Chondrocyte (in vitro differentiated cells): ENCODE measurements around the gene MAST2. TPM values are rescaled to one million over a fixed set of nuclear protein-coding genes. Genes with fewer than 3 reads are reported as not detected.
"Not testable (repeated sequence)": the region's sequence is repeated elsewhere in the genome, so short reads cannot be mapped to it uniquely, and the experiment has no call there.

Experiments
- DNase-seq: peaks from one replicate; pipeline ENCODE4 v3.0.0; 2021; ENCODE audit warnings: mixed read lengths, low spot score
- H3K27ac Mint-ChIP-seq: one replicate; pipeline ENCODE4 v1.8.0; 2021; ENCODE audit warnings: mild to moderate bottlenecking, moderate library complexity, mixed read lengths; ENCODE audit not compliant: unreplicated experiment
- H3K27me3 Mint-ChIP-seq: 2 replicates; pipeline ENCODE4 v1.8.0; 2021; ENCODE audit warnings: low read depth, mixed read lengths
- H3K36me3 Mint-ChIP-seq: 2 replicates; pipeline ENCODE4 v1.8.0; 2021; ENCODE audit warnings: low read depth, mixed read lengths
- H3K4me1 Mint-ChIP-seq: 2 replicates; pipeline ENCODE4 v1.8.0; 2021; ENCODE audit warnings: low read depth, mild to moderate bottlenecking, mixed read lengths
- H3K4me3 Mint-ChIP-seq: one replicate; pipeline ENCODE4 v1.8.0; 2021; ENCODE audit warnings: mild to moderate bottlenecking, moderate library complexity, mixed read lengths; ENCODE audit not compliant: unreplicated experiment
- H3K9me3 Mint-ChIP-seq: 2 replicates; pipeline ENCODE4 v1.8.0; 2021; ENCODE audit warnings: low read depth, mixed read lengths
- total RNA-seq: library from RNA; stranded (reverse); gene quantifications from 3 replicates; pipeline ENCODE4 v1.2.1, GENCODE V29; 2021
- TF ChIP-seq, protein P1 (sequence below): fragments of 200-600 bp; sonication (generic); IDR thresholded peaks from 2 replicates; pipeline ENCODE4 v1.5.0; 2021; ENCODE audit warnings: antibody characterized with exemption, mild to moderate bottlenecking, moderate library complexity

Gene MAST2
- total RNA-seq, 1 donor from 2014 or later: 53.2 TPM

DNA sequence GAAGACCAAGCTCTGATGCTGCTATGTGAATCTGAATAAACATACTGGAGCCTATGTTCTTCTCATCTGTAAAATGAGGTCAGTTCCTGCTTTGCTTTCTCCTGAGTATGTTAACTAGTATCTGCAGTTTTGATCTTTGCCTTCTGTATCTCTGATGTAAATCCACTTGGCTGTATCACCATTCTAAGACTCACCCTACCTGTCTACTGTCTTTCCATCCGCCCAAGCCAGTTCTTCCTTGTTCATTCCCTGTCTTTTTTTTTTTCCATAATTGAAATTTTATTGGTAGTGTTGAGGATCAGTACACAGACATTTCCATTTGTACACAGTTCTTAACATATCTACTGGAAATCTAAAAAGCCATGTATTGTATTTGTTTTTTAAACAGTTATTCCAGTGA is 31.3 kb downstream of the MAST2 start:
- Mint-ChIP-seq H3K27ac (no peak overlapping the region), H3K4me3 (no peak overlapping the region), H3K27me3 (no peaks in the 10 kb centered on the region), H3K9me3 (no peaks in the 10 kb centered on the region), H3K36me3 (peaks cover 19% of the 10 kb centered on the region), H3K4me1 (no peaks in the 10 kb centered on the region)
- TF ChIP-seq, protein P1, sequence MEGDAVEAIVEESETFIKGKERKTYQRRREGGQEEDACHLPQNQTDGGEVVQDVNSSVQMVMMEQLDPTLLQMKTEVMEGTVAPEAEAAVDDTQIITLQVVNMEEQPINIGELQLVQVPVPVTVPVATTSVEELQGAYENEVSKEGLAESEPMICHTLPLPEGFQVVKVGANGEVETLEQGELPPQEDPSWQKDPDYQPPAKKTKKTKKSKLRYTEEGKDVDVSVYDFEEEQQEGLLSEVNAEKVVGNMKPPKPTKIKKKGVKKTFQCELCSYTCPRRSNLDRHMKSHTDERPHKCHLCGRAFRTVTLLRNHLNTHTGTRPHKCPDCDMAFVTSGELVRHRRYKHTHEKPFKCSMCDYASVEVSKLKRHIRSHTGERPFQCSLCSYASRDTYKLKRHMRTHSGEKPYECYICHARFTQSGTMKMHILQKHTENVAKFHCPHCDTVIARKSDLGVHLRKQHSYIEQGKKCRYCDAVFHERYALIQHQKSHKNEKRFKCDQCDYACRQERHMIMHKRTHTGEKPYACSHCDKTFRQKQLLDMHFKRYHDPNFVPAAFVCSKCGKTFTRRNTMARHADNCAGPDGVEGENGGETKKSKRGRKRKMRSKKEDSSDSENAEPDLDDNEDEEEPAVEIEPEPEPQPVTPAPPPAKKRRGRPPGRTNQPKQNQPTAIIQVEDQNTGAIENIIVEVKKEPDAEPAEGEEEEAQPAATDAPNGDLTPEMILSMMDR: no peak
- no peak for DNase-seq

DNA sequence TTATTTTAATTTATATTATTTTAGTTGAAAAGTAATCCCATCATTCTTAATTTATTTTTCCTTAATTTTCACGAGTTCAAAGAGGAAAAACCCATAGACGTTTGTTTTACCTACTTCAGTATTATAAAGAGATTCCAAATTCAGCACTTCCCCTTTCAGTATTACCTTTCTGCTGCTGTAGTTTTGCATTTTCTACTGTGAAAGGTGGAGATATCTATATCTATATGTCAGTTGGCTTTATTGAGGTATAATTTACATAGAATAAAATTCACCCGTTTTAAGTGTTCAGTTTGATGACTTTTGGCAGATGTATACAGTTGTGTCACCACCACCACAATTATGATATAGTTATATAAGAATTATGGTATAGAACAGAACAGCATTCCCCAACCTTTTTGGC is 33.0 kb downstream of the MAST2 start:
- no peak for DNase-seq
- H3K27ac Mint-ChIP-seq: no peak overlapping the region
- H3K36me3 Mint-ChIP-seq: peaks cover 15% of the 10 kb centered on the region
- H3K9me3 Mint-ChIP-seq: no peaks in the 10 kb centered on the region
- H3K27me3 Mint-ChIP-seq: no peaks in the 10 kb centered on the region
- TF ChIP-seq, protein P1: no peak
- H3K4me3 Mint-ChIP-seq: no peak overlapping the region
- peaks cover 4% of the 10 kb centered on the region for H3K4me1 Mint-ChIP-seq

DNA sequence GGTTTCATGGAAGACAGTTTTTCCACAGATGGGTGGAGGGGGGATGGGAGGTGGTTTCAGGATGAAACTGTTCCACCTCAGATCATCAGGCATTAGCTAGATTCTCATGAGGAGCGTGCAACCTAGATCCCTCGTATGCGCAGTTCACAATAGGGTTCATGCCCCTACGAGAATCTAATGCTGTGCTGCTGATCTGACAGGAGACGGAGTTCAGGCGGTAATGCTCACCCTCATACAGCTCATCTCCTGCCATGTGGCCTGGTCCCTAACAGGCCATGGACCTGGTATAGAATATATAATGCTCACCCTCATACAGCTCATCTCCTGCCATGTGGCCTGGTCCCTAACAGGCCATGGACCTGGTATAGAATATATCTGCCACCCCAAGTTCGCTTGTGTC is 33.4 kb downstream of the MAST2 start:
- not testable (repeated sequence) for H3K4me1 Mint-ChIP-seq, H3K27me3 Mint-ChIP-seq, H3K9me3 Mint-ChIP-seq, H3K4me3 Mint-ChIP-seq, H3K27ac Mint-ChIP-seq, DNase-seq
- peaks cover 15% of the 10 kb centered on the region for H3K36me3 Mint-ChIP-seq

DNA sequence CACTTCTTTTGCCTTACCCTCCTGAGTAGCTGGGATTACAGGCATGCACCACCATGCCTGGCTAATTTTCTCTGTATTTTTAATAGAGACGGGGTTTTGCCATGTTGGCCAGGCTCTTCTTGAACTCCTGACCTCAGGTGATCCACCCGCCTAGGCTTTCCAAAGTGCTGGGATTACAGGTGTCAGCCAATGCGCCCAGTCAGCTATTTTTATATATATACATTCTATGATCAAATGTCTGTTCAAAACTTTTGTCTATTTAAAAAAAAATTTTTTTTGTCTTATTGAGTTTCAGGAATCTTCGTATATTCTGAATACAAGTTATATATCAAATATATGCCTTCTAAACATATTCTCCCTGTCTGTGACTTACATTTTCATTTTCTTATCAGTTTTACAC is 34.9 kb downstream of the MAST2 start:
- not testable (repeated sequence) for H3K9me3 Mint-ChIP-seq, H3K27ac Mint-ChIP-seq, H3K36me3 Mint-ChIP-seq, H3K4me3 Mint-ChIP-seq, H3K4me1 Mint-ChIP-seq, DNase-seq, H3K27me3 Mint-ChIP-seq

DNA sequence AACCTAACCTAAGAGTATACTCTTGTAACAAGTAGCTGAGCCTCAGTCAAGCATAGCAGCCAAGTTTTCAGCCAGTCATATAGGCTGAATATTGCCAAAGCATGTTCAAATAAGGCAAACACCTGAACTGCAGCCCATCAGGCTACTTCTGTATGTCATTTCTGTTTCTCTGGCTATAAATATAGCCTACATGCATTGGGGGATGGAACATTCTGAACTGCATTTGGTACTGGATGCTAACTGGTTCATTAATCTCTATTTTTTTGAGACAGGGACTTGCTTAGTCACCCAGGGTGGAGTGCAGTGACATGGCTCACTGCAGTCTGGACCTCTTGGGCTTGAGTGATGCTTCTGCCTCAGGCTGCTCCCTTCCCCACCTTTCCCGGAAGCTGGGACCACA is 37.3 kb downstream of the MAST2 start:
- H3K27me3 Mint-ChIP-seq: no peaks in the 10 kb centered on the region

DNA sequence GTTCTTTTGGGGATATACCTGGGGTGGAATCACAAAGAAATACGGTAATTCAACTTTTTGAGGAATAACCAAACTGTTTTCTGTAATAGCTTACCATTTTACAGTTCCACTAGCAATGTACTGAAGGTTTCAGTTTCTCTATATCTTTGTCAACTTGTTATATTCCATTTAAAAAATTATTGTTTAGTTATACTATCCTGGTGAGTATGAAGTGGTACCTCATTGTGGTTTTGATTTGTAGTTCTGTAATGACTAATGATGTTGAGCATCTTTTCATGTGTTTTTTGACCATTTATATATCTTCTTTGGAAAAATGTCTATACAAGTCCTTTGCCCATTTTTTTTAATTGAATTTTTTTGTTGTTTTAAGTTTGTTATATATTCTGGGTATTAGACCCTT is 39.4 kb downstream of the MAST2 start:
- Mint-ChIP-seq H3K9me3 (no peaks in the 10 kb centered on the region), H3K27ac (no peak overlapping the region), H3K27me3 (no peaks in the 10 kb centered on the region), H3K4me3 (no peak overlapping the region), H3K36me3 (peaks cover 3% of the 10 kb centered on the region), H3K4me1 (peaks cover 19% of the 10 kb centered on the region)
- no peak for DNase-seq
- TF ChIP-seq, protein P1: no peak

More for the DNA sequence above, 37.3 kb downstream of the MAST2 start:
- Mint-ChIP-seq H3K4me1 (peaks cover 13% of the 10 kb centered on the region), H3K4me3 (no peak overlapping the region), H3K36me3 (peaks cover 3% of the 10 kb centered on the region), H3K27ac (no peak overlapping the region), H3K9me3 (no peaks in the 10 kb centered on the region)
- no peak for DNase-seq
- TF ChIP-seq, protein P1: no peak
